ENCODE data around the gene MYL12B.
A peak's percentile ranks its signal among the peaks of the same experiment; 100 is the strongest.

Gene MYL12B

GRCh38 chr18:3254725-3255124 lies 7.2 kb upstream of the MYL12B start:
- Histone ChIP-seq H3K27me3 (ENCODE audit: control insufficient read depth, insufficient read depth, low read length) (no peaks in the 10 kb centered on the region), H3K9ac (ENCODE audit: low read depth, low read length) (no peak overlapping the region), H3K9me3 (ENCODE audit: control insufficient read depth, insufficient read depth, low read length) (no peaks in the 10 kb centered on the region), H3K4me3 (ENCODE audit: low read depth, low read length) (no peak overlapping the region), H3K36me3 (ENCODE audit: control insufficient read depth, insufficient read depth, low read length) (peaks cover 18% of the 10 kb centered on the region), H3K4me1 (ENCODE audit: control insufficient read depth, insufficient read depth, low read length) (peaks cover 9% of the 10 kb centered on the region)

GRCh38 chr18:3255611-3256165 lies 6.2 kb upstream of the MYL12B start:
- no peak overlapping the region for H3K9ac ChIP-seq (ENCODE audit: low read depth, low read length)
- H3K4me1 ChIP-seq (ENCODE audit: control insufficient read depth, insufficient read depth, low read length): peaks cover 4% of the 10 kb centered on the region
- no peaks in the 10 kb centered on the region for H3K27me3 ChIP-seq (ENCODE audit: control insufficient read depth, insufficient read depth, low read length)
- no peaks in the 10 kb centered on the region for H3K9me3 ChIP-seq (ENCODE audit: control insufficient read depth, insufficient read depth, low read length)
- H3K36me3 ChIP-seq (ENCODE audit: control insufficient read depth, insufficient read depth, low read length): peaks cover 18% of the 10 kb centered on the region
- H3K4me3 ChIP-seq (ENCODE audit: low read depth, low read length): no peak overlapping the region

GRCh38 chr18:3256693-3257626 lies 5.0 kb upstream of the MYL12B start:
- H3K9ac ChIP-seq (ENCODE audit: low read depth, low read length): no peak overlapping the region
- H3K27me3 ChIP-seq (ENCODE audit: control insufficient read depth, insufficient read depth, low read length): no peaks in the 10 kb centered on the region
- peaks cover 18% of the 10 kb centered on the region for H3K36me3 ChIP-seq (ENCODE audit: control insufficient read depth, insufficient read depth, low read length)
- H3K4me3 ChIP-seq (ENCODE audit: low read depth, low read length): no peak overlapping the region
- peaks cover 3% of the 10 kb centered on the region for H3K4me1 ChIP-seq (ENCODE audit: control insufficient read depth, insufficient read depth, low read length)
- no peaks in the 10 kb centered on the region for H3K9me3 ChIP-seq (ENCODE audit: control insufficient read depth, insufficient read depth, low read length)

GRCh38 chr18:3257627-3258120 lies 4.3 kb upstream of the MYL12B start:
- no peaks in the 10 kb centered on the region for H3K9me3 ChIP-seq (ENCODE audit: control insufficient read depth, insufficient read depth, low read length)
- H3K27me3 ChIP-seq (ENCODE audit: control insufficient read depth, insufficient read depth, low read length): no peaks in the 10 kb centered on the region
- no peak overlapping the region for H3K9ac ChIP-seq (ENCODE audit: low read depth, low read length)
- peaks cover 18% of the 10 kb centered on the region for H3K36me3 ChIP-seq (ENCODE audit: control insufficient read depth, insufficient read depth, low read length)
- peaks cover 3% of the 10 kb centered on the region for H3K4me1 ChIP-seq (ENCODE audit: control insufficient read depth, insufficient read depth, low read length)
- H3K4me3 ChIP-seq (ENCODE audit: low read depth, low read length): no peak overlapping the region

GRCh38 chr18:3260995-3261372 lies 949 bp upstream of the MYL12B start:
- Histone ChIP-seq H3K4me3 (ENCODE audit: low read depth, low read length) (peak overlapping the region; percentile 67), H3K36me3 (ENCODE audit: control insufficient read depth, insufficient read depth, low read length) (no peaks in the 10 kb centered on the region), H3K9me3 (ENCODE audit: control insufficient read depth, insufficient read depth, low read length) (no peaks in the 10 kb centered on the region), H3K9ac (ENCODE audit: low read depth, low read length) (peak overlapping the region; percentile 99), H3K27me3 (ENCODE audit: control insufficient read depth, insufficient read depth, low read length) (no peaks in the 10 kb centered on the region), H3K4me1 (ENCODE audit: control insufficient read depth, insufficient read depth, low read length) (peaks cover 10% of the 10 kb centered on the region)

- peaks cover 11% of the 10 kb centered on the region for H3K4me1 ChIP-seq (ENCODE audit: control insufficient read depth, insufficient read depth, low read length)
- no peaks in the 10 kb centered on the region for H3K9me3 ChIP-seq (ENCODE audit: control insufficient read depth, insufficient read depth, low read length)
- no peaks in the 10 kb centered on the region for H3K27me3 ChIP-seq (ENCODE audit: control insufficient read depth, insufficient read depth, low read length)
- H3K9ac ChIP-seq (ENCODE audit: low read depth, low read length): peak overlapping the region; percentile 99
- no peaks in the 10 kb centered on the region for H3K36me3 ChIP-seq (ENCODE audit: control insufficient read depth, insufficient read depth, low read length)
- H3K4me3 ChIP-seq (ENCODE audit: low read depth, low read length): peak overlapping the region; percentile 67
Measured at GRCh38 chr18:3262234-3263131, 550 bp downstream of the MYL12B start.

- H3K9me3 ChIP-seq (ENCODE audit: control insufficient read depth, insufficient read depth, low read length): no peaks in the 10 kb centered on the region
- H3K4me1 ChIP-seq (ENCODE audit: control insufficient read depth, insufficient read depth, low read length): peaks cover 11% of the 10 kb centered on the region
- peak overlapping the region; percentile 71 for H3K9ac ChIP-seq (ENCODE audit: low read depth, low read length)
- peak overlapping the region; percentile 67 for H3K4me3 ChIP-seq (ENCODE audit: low read depth, low read length)
- no peaks in the 10 kb centered on the region for H3K27me3 ChIP-seq (ENCODE audit: control insufficient read depth, insufficient read depth, low read length)
- H3K36me3 ChIP-seq (ENCODE audit: control insufficient read depth, insufficient read depth, low read length): no peaks in the 10 kb centered on the region
Measured at GRCh38 chr18:3263132-3263700, 1.3 kb downstream of the MYL12B start.

- H3K9me3 ChIP-seq (ENCODE audit: control insufficient read depth, insufficient read depth, low read length): no peaks in the 10 kb centered on the region
- no peak overlapping the region for H3K9ac ChIP-seq (ENCODE audit: low read depth, low read length)
- H3K27me3 ChIP-seq (ENCODE audit: control insufficient read depth, insufficient read depth, low read length): no peaks in the 10 kb centered on the region
- H3K4me3 ChIP-seq (ENCODE audit: low read depth, low read length): no peak overlapping the region
- H3K36me3 ChIP-seq (ENCODE audit: control insufficient read depth, insufficient read depth, low read length): no peaks in the 10 kb centered on the region
- H3K4me1 ChIP-seq (ENCODE audit: control insufficient read depth, insufficient read depth, low read length): peaks cover 11% of the 10 kb centered on the region
Measured at GRCh38 chr18:3264362-3264761, 2.4 kb downstream of the MYL12B start.

GRCh38 chr18:3265564-3266033 lies 3.7 kb downstream of the MYL12B start:
- Histone ChIP-seq H3K9me3 (ENCODE audit: control insufficient read depth, insufficient read depth, low read length) (no peaks in the 10 kb centered on the region), H3K9ac (ENCODE audit: low read depth, low read length) (no peak overlapping the region), H3K27me3 (ENCODE audit: control insufficient read depth, insufficient read depth, low read length) (no peaks in the 10 kb centered on the region), H3K4me3 (ENCODE audit: low read depth, low read length) (no peak overlapping the region), H3K4me1 (ENCODE audit: control insufficient read depth, insufficient read depth, low read length) (peaks cover 16% of the 10 kb centered on the region), H3K36me3 (ENCODE audit: control insufficient read depth, insufficient read depth, low read length) (no peaks in the 10 kb centered on the region)

- Histone ChIP-seq H3K4me1 (ENCODE audit: control insufficient read depth, insufficient read depth, low read length) (peaks cover 16% of the 10 kb centered on the region), H3K36me3 (ENCODE audit: control insufficient read depth, insufficient read depth, low read length) (no peaks in the 10 kb centered on the region), H3K9me3 (ENCODE audit: control insufficient read depth, insufficient read depth, low read length) (no peaks in the 10 kb centered on the region), H3K9ac (ENCODE audit: low read depth, low read length) (peak overlapping the region; percentile 39), H3K4me3 (ENCODE audit: low read depth, low read length) (no peak overlapping the region), H3K27me3 (ENCODE audit: control insufficient read depth, insufficient read depth, low read length) (no peaks in the 10 kb centered on the region)
Measured at GRCh38 chr18:3266062-3266608, 4.2 kb downstream of the MYL12B start.

- no peaks in the 10 kb centered on the region for H3K36me3 ChIP-seq (ENCODE audit: control insufficient read depth, insufficient read depth, low read length)
- no peaks in the 10 kb centered on the region for H3K9me3 ChIP-seq (ENCODE audit: control insufficient read depth, insufficient read depth, low read length)
- no peak overlapping the region for H3K9ac ChIP-seq (ENCODE audit: low read depth, low read length)
- no peak overlapping the region for H3K4me3 ChIP-seq (ENCODE audit: low read depth, low read length)
- peaks cover 15% of the 10 kb centered on the region for H3K4me1 ChIP-seq (ENCODE audit: control insufficient read depth, insufficient read depth, low read length)
- H3K27me3 ChIP-seq (ENCODE audit: control insufficient read depth, insufficient read depth, low read length): no peaks in the 10 kb centered on the region
Measured at GRCh38 chr18:3268306-3268705, 6.4 kb downstream of the MYL12B start.

All from iPS-15b (cell line).